Hematopoietic multipotent progenitor cell treated with erythropoietin and hydrocortisone succinate and interleukin-3 and kit ligand, for 17 days (in vitro differentiated cells): Measurements from ENCODE around the gene AMIGO1.

Experiments
- DNase-seq: peaks from one replicate; pipeline ENCODE4 v3.0.0-alpha.2; 2015; ENCODE audit warnings: low spot score

Gene AMIGO1

GRCh38 chr1:109509176-109510134 lies at the start of gene AMIGO1:
Gene AMIGO1 (minus strand): TSS chr1:109509727. CDS start chr1:109508912, 815 bp downstream.
- DNase-seq, result no peak

- DNase-seq, result no peak
These were observed 48.0 kb upstream of the AMIGO1 start for GRCh38 chr1:109557520-109557919.

- DNase-seq, result no peak
These were observed 47.0 kb upstream of the AMIGO1 start for GRCh38 chr1:109556563-109556962.

GRCh38 chr1:109548321-109549267 lies 39.1 kb upstream of the AMIGO1 start, which contains the start of gene GNAI3:
Gene GNAI3 (plus strand): TSS chr1:109548615. CDS start chr1:109548721, 106 bp downstream.
- peak; percentile 96 for DNase-seq

GRCh38 chr1:109547463-109548320 lies 38.2 kb upstream of the AMIGO1 start:
- DNase-seq, result peak; percentile 53

GRCh38 chr1:109546311-109547109 lies 37.0 kb upstream of the AMIGO1 start:
- peak; percentile 96 for DNase-seq

GRCh38 chr1:109543988-109544735 lies 34.6 kb upstream of the AMIGO1 start:
- no peak for DNase-seq

GRCh38 chr1:109543283-109543987 lies 33.9 kb upstream of the AMIGO1 start:
- DNase-seq, result no peak

GRCh38 chr1:109542657-109543056 lies 33.1 kb upstream of the AMIGO1 start:
- no peak for DNase-seq

GRCh38 chr1:109541102-109541501 lies 31.6 kb upstream of the AMIGO1 start:
- DNase-seq, result no peak

GRCh38 chr1:109539676-109540075 lies 30.1 kb upstream of the AMIGO1 start, which contains the start of gene GPR61:
Gene GPR61 (plus strand): TSS chr1:109539872. CDS start chr1:109543023, 3,151 bp downstream.
- no peak for DNase-seq

GRCh38 chr1:109538827-109539555 lies 29.5 kb upstream of the AMIGO1 start:
- no peak for DNase-seq

- no peak for DNase-seq
These were observed 28.1 kb upstream of the AMIGO1 start for GRCh38 chr1:109537450-109538178.

GRCh38 chr1:109535971-109536491 lies 26.5 kb upstream of the AMIGO1 start:
- no peak for DNase-seq

- DNase-seq, result no peak
These were observed 26.0 kb upstream of the AMIGO1 start for GRCh38 chr1:109535481-109535880.

GRCh38 chr1:109534307-109534858 lies 24.9 kb upstream of the AMIGO1 start:
- DNase-seq, result no peak
